IPS-11a (cell line): ENCODE data around the gene EVA1B.

Experiments
- H3K4me3 ChIP-seq: one replicate; pipeline ENCODE4 v1.5.1; 2013; ENCODE audit warnings: low read depth, low read length, control low read depth

EVA1B gene

GRCh38 chr1:36284061-36284460, 39.4 kb downstream of the EVA1B start:
- no peak overlapping the region for H3K4me3 ChIP-seq

GRCh38 chr1:36279789-36280296, 43.6 kb downstream of the EVA1B start:
- H3K4me3 ChIP-seq, result no peak overlapping the region

GRCh38 chr1:36279110-36279788, 44.2 kb downstream of the EVA1B start:
- H3K4me3 ChIP-seq, result no peak overlapping the region

GRCh38 chr1:36276688-36277087, 46.8 kb downstream of the EVA1B start:
- H3K4me3 ChIP-seq, result no peak overlapping the region

GRCh38 chr1:36274201-36274600, 49.2 kb downstream of the EVA1B start:
- no peak overlapping the region for H3K4me3 ChIP-seq

- no peak overlapping the region for H3K4me3 ChIP-seq
Observed at GRCh38 chr1:36273024-36273423, 50.4 kb downstream of the EVA1B start.
